ENCODE results near the gene GLTP.

Gene GLTP

GRCh38 chr12:109890620-109891170, 10.4 kb upstream of the GLTP start:
- no peaks in the 10 kb centered on the region for H4K20me1 ChIP-seq (ENCODE audit: control insufficient read depth, insufficient read depth, low read depth, low read length)
- H3K4me3 ChIP-seq (ENCODE audit: low read length), result no peak overlapping the region
- no peak overlapping the region for H3K4me2 ChIP-seq (ENCODE audit: low read length)
- no peaks in the 10 kb centered on the region for H3K79me2 ChIP-seq (ENCODE audit: control insufficient read depth, low read length)
- no peaks in the 10 kb centered on the region for H3K9me3 ChIP-seq (ENCODE audit: control insufficient read depth, insufficient read depth, low read length)
- no peaks in the 10 kb centered on the region for H3K36me3 ChIP-seq (ENCODE audit: control insufficient read depth, low read length)
- H3K4me1 ChIP-seq (ENCODE audit: control insufficient read depth, low read length), result peaks cover 35% of the 10 kb centered on the region
- 0 out of 2 replicates have a peak, but pooled peaks cover 3% of the 10 kb centered on the region for H3F3A ChIP-seq (ENCODE audit: control insufficient read depth, insufficient read depth)
- H3K9me2 ChIP-seq (replicated peaks; ENCODE audit: control insufficient read depth, low read length), result no peaks in the 10 kb centered on the region
- no peak overlapping the region for H3K27ac ChIP-seq (ENCODE audit: low read depth, low read length)
- TF ChIP-seq EZH2phosphoT487 (IDR thresholded peaks at IDR 0.05; ENCODE audit: borderline replicate concordance, low read length), result no peak
- TF ChIP-seq CTCF (IDR thresholded peaks at IDR 0.05; ENCODE audit: low read depth, low read length, poor library complexity, severe bottlenecking), result no peak
- H3K27me3 ChIP-seq (ENCODE audit: control insufficient read depth, low read length), result peaks cover 4% of the 10 kb centered on the region; the same call in 1 of the 2 replicates

- H3K36me3 ChIP-seq (ENCODE audit: control insufficient read depth, low read length), result no peaks in the 10 kb centered on the region
- 0 out of 2 replicates have a peak, but pooled peaks cover 3% of the 10 kb centered on the region for H3F3A ChIP-seq (ENCODE audit: control insufficient read depth, insufficient read depth)
- H3K9me3 ChIP-seq (ENCODE audit: control insufficient read depth, insufficient read depth, low read length), result no peaks in the 10 kb centered on the region
- peaks cover 32% of the 10 kb centered on the region for H3K4me1 ChIP-seq (ENCODE audit: control insufficient read depth, low read length)
- H4K20me1 ChIP-seq (ENCODE audit: control insufficient read depth, insufficient read depth, low read depth, low read length), result no peaks in the 10 kb centered on the region
- H3K9me2 ChIP-seq (replicated peaks; ENCODE audit: control insufficient read depth, low read length), result no peaks in the 10 kb centered on the region
- H3K27ac ChIP-seq (ENCODE audit: low read depth, low read length), result peak overlapping the region; percentile 54
- no peak for TF ChIP-seq CTCF (IDR thresholded peaks at IDR 0.05; ENCODE audit: low read depth, low read length, poor library complexity, severe bottlenecking)
- TF ChIP-seq EZH2phosphoT487 (IDR thresholded peaks at IDR 0.05; ENCODE audit: borderline replicate concordance, low read length), result no peak
- no peaks in the 10 kb centered on the region for H3K79me2 ChIP-seq (ENCODE audit: control insufficient read depth, low read length)
- H3K27me3 ChIP-seq (ENCODE audit: control insufficient read depth, low read length), result peaks cover 7% of the 10 kb centered on the region; the same call in 1 of the 2 replicates
- H3K4me2 ChIP-seq (ENCODE audit: low read length), result peak overlapping the region; percentile 55
- H3K4me3 ChIP-seq (ENCODE audit: low read length), result peak overlapping the region; percentile 40
Measured at GRCh38 chr12:109888179-109889020, 8.1 kb upstream of the GLTP start.

GRCh38 chr12:109885616-109886015, 5.3 kb upstream of the GLTP start:
- Histone ChIP-seq H3K9me2 (replicated peaks; ENCODE audit: control insufficient read depth, low read length) (no peaks in the 10 kb centered on the region), H3K4me2 (ENCODE audit: low read length) (no peak overlapping the region), H3K9me3 (ENCODE audit: control insufficient read depth, insufficient read depth, low read length) (no peaks in the 10 kb centered on the region), H3K27me3 (ENCODE audit: control insufficient read depth, low read length) (peaks cover 5% of the 10 kb centered on the region; the same call in 1 of the 2 replicates), H4K20me1 (ENCODE audit: control insufficient read depth, insufficient read depth, low read depth, low read length) (no peaks in the 10 kb centered on the region), H3K4me3 (ENCODE audit: low read length) (no peak overlapping the region), H3F3A (ENCODE audit: control insufficient read depth, insufficient read depth) (no peaks in the 10 kb centered on the region), H3K27ac (ENCODE audit: low read depth, low read length) (no peak overlapping the region), H3K36me3 (ENCODE audit: control insufficient read depth, low read length) (no peaks in the 10 kb centered on the region), H3K4me1 (ENCODE audit: control insufficient read depth, low read length) (peaks cover 28% of the 10 kb centered on the region), H3K79me2 (ENCODE audit: control insufficient read depth, low read length) (no peaks in the 10 kb centered on the region)
- no peak for TF ChIP-seq EZH2phosphoT487 (IDR thresholded peaks at IDR 0.05; ENCODE audit: borderline replicate concordance, low read length)
- no peak for TF ChIP-seq CTCF (IDR thresholded peaks at IDR 0.05; ENCODE audit: low read depth, low read length, poor library complexity, severe bottlenecking)
